Activated CD4-positive, alpha-beta T cell treated with anti-CD3 and anti-CD28 coated beads for 4 hours (primary cell): ENCODE results near the gene SLC22A2.

Experiments used
- DNase-seq, 2 donors: peaks; one replicate each; pipeline ENCODE4 v3.0.0-alpha.2; 2020

SLC22A2 gene

GRCh38 chr6:160273196-160273595, 14.6 kb upstream of the SLC22A2 start:
- no peak for DNase-seq

- no peak for DNase-seq
Measured at GRCh38 chr6:160272707-160273106, 14.1 kb upstream of the SLC22A2 start.

- DNase-seq: no peak
Measured at GRCh38 chr6:160270347-160270746, 11.7 kb upstream of the SLC22A2 start.

- no peak for DNase-seq
Measured at GRCh38 chr6:160269771-160270170, 11.2 kb upstream of the SLC22A2 start.

- DNase-seq: no peak
Measured at GRCh38 chr6:160269023-160269521, 10.5 kb upstream of the SLC22A2 start.

- no peak for DNase-seq
Measured at GRCh38 chr6:160267102-160267501, 8.5 kb upstream of the SLC22A2 start.

- DNase-seq: no peak
Measured at GRCh38 chr6:160265869-160266476, 7.4 kb upstream of the SLC22A2 start.

GRCh38 chr6:160264061-160264612, 5.5 kb upstream of the SLC22A2 start:
- no peak for DNase-seq

GRCh38 chr6:160263196-160263939, 4.7 kb upstream of the SLC22A2 start:
- no peak for DNase-seq

- DNase-seq: no peak
Measured at GRCh38 chr6:160261991-160262680, 3.5 kb upstream of the SLC22A2 start.

GRCh38 chr6:160260803-160261450, 2.3 kb upstream of the SLC22A2 start:
- no peak for DNase-seq

- no peak for DNase-seq
Measured at GRCh38 chr6:160260367-160260766, 1.7 kb upstream of the SLC22A2 start.

GRCh38 chr6:160259598-160259997, 977 bp upstream of the SLC22A2 start:
- no peak for DNase-seq

GRCh38 chr6:160259143-160259425, 463 bp upstream of the SLC22A2 start:
- no peak for DNase-seq

- no peak for DNase-seq
Measured at GRCh38 chr6:160256445-160256844, 2.2 kb downstream of the SLC22A2 start.

GRCh38 chr6:160254467-160255312, 3.9 kb downstream of the SLC22A2 start:
- no peak for DNase-seq

GRCh38 chr6:160253714-160254113, 4.9 kb downstream of the SLC22A2 start:
- DNase-seq: no peak

GRCh38 chr6:160253292-160253691, 5.3 kb downstream of the SLC22A2 start:
- no peak for DNase-seq

GRCh38 chr6:160252073-160252813, 6.4 kb downstream of the SLC22A2 start:
- DNase-seq: no peak

- DNase-seq: no peak
Measured at GRCh38 chr6:160249671-160250070, 8.9 kb downstream of the SLC22A2 start.

GRCh38 chr6:160248538-160248937, 10.1 kb downstream of the SLC22A2 start:
- no peak for DNase-seq

GRCh38 chr6:160247457-160247883, 11.2 kb downstream of the SLC22A2 start:
- no peak for DNase-seq
